ENCODE measurements around the gene NKG7. TPM values are rescaled to one million over a fixed set of nuclear protein-coding genes. Genes with fewer than 3 reads are reported as not detected.
A peak's percentile ranks its signal among the peaks of the same experiment; 100 is the strongest.

Gene NKG7
- total and polyA plus RNA-seq, 2 of the 13 experiments (the other 11 are each of a cell fraction or from before 2014, with no cell fraction given): 0.40 TPM; not detected in 1

- TF ChIP-seq ETS1 (CRISPR knock-in tag; IDR thresholded peaks at IDR 0.05) (no peak), ZNF569 (CRISPR knock-in tag; IDR thresholded peaks at IDR 0.05; ENCODE audit: borderline replicate concordance) (no peak), ZNF646 (CRISPR knock-in tag; IDR thresholded peaks at IDR 0.05) (no peak), SP140L (CRISPR knock-in tag; IDR thresholded peaks at IDR 0.05; ENCODE audit: borderline replicate concordance) (no peak), PBX3 (CRISPR knock-in tag; IDR thresholded peaks at IDR 0.05; ENCODE audit: borderline replicate concordance) (no peak), ZNF790 (CRISPR knock-in tag; IDR thresholded peaks at IDR 0.05; ENCODE audit: borderline replicate concordance) (no peak; the same call in 1 of the 2 replicates), AGO1 (IDR thresholded peaks at IDR 0.05; ENCODE audit: low read depth, low read length, poor library complexity, severe bottlenecking) (peak; percentile 94), ZBTB26 (CRISPR knock-in tag; IDR thresholded peaks at IDR 0.05; ENCODE audit: borderline replicate concordance) (peak; percentile 9; the same call in 1 of the 2 replicates), POLR2G (IDR thresholded peaks at IDR 0.05; ENCODE audit: low read depth, low read length) (peak; percentile 88), ATF5 (CRISPR knock-in tag; IDR thresholded peaks at IDR 0.05; ENCODE audit: low read depth) (no peak), FOSL2 (CRISPR knock-in tag; IDR thresholded peaks at IDR 0.05) (0 out of 2 replicates have a peak, but pooled peaks have one; percentile 4), RCOR2 (CRISPR knock-in tag; IDR thresholded peaks at IDR 0.05) (no peak), SP2 (CRISPR knock-in tag; IDR thresholded peaks at IDR 0.05) (peak; percentile 85), FOXK2 (IDR thresholded peaks at IDR 0.05) (no peak)
- TF ChIP-seq, protein P1, sequence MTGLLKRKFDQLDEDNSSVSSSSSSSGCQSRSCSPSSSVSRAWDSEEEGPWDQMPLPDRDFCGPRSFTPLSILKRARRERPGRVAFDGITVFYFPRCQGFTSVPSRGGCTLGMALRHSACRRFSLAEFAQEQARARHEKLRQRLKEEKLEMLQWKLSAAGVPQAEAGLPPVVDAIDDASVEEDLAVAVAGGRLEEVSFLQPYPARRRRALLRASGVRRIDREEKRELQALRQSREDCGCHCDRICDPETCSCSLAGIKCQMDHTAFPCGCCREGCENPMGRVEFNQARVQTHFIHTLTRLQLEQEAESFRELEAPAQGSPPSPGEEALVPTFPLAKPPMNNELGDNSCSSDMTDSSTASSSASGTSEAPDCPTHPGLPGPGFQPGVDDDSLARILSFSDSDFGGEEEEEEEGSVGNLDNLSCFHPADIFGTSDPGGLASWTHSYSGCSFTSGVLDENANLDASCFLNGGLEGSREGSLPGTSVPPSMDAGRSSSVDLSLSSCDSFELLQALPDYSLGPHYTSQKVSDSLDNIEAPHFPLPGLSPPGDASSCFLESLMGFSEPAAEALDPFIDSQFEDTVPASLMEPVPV (CRISPR knock-in tag; IDR thresholded peaks at IDR 0.05): no peak; the same call in 1 of the 2 replicates
These were observed 5.8 kb downstream of the NKG7 start (continued) for GRCh38 chr19:51366389-51367254.

All from HepG2 (cell line).